Measurements from ENCODE around the gene PTPN14.

The PTPN14 gene

GRCh38 chr1:214445831-214446614 lies 105.4 kb downstream of the PTPN14 start:
- no peak for DNase-seq

GRCh38 chr1:214445199-214445598 lies 106.2 kb downstream of the PTPN14 start:
- Histone ChIP-seq H3K4me3 (ENCODE audit: low read length) (no peak overlapping the region), H3K9ac (ENCODE audit: low read length) (no peak overlapping the region), H3K27me3 (replicated peaks; ENCODE audit: insufficient read depth, low read length) (no peaks in the 10 kb centered on the region; the same call in 1 of the 2 replicates), H3K9me3 (replicated peaks; ENCODE audit: insufficient read depth, low read length) (no peaks in the 10 kb centered on the region), H3K4me2 (ENCODE audit: low read depth, low read length) (no peak overlapping the region), H3K27ac (ENCODE audit: low read length) (no peak overlapping the region), H4K20me1 (ENCODE audit: insufficient read depth, low read length) (no peaks in the 10 kb centered on the region), H3K4me1 (ENCODE audit: low read length) (peaks cover 13% of the 10 kb centered on the region), H3K9me2 (replicated peaks; ENCODE audit: insufficient read depth, low read length) (no peaks in the 10 kb centered on the region), H3K79me2 (ENCODE audit: low read length) (no peaks in the 10 kb centered on the region), H3K36me3 (replicated peaks; ENCODE audit: insufficient read depth, low read length) (no peaks in the 10 kb centered on the region), H2AFZ (ENCODE audit: low read length) (no peak overlapping the region), H3F3A (ENCODE audit: insufficient read depth, low read length) (peaks cover under 1% of the 10 kb centered on the region; the same call in 1 of the 2 replicates)
- no peak for DNase-seq
- TF ChIP-seq CTCF (IDR thresholded peaks at IDR 0.05; ENCODE audit: low read length) (no peak), EZH2 (optimal IDR thresholded peaks at IDR 0.05; ENCODE audit: low read depth, low read length) (no peak), EZH2phosphoT487 (IDR thresholded peaks at IDR 0.05; ENCODE audit: low read length) (no peak)

More at GRCh38 chr1:214445831-214446614, 105.4 kb downstream of the PTPN14 start:
- H3K4me3 ChIP-seq (ENCODE audit: low read length) = no peak overlapping the region
- H2AFZ ChIP-seq (ENCODE audit: low read length) = no peak overlapping the region
- no peak overlapping the region for H3K9ac ChIP-seq (ENCODE audit: low read length)
- no peaks in the 10 kb centered on the region for H3K9me2 ChIP-seq (replicated peaks; ENCODE audit: insufficient read depth, low read length)
- no peaks in the 10 kb centered on the region for H3K9me3 ChIP-seq (replicated peaks; ENCODE audit: insufficient read depth, low read length)
- no peak overlapping the region for H3K4me2 ChIP-seq (ENCODE audit: low read depth, low read length)
- no peaks in the 10 kb centered on the region for H3K79me2 ChIP-seq (ENCODE audit: low read length)
- H3K36me3 ChIP-seq (replicated peaks; ENCODE audit: insufficient read depth, low read length) = no peaks in the 10 kb centered on the region
- no peaks in the 10 kb centered on the region for H3F3A ChIP-seq (ENCODE audit: insufficient read depth, low read length)
- H3K27me3 ChIP-seq (replicated peaks; ENCODE audit: insufficient read depth, low read length) = no peaks in the 10 kb centered on the region; the same call in 1 of the 2 replicates
- H4K20me1 ChIP-seq (ENCODE audit: insufficient read depth, low read length) = no peaks in the 10 kb centered on the region
- TF ChIP-seq CTCF (IDR thresholded peaks at IDR 0.05; ENCODE audit: low read length) (no peak), EZH2 (optimal IDR thresholded peaks at IDR 0.05; ENCODE audit: low read depth, low read length) (no peak), EZH2phosphoT487 (IDR thresholded peaks at IDR 0.05; ENCODE audit: low read length) (no peak)
- H3K4me1 ChIP-seq (ENCODE audit: low read length) = peaks cover 12% of the 10 kb centered on the region; the same call in 1 of the 2 replicates
- no peak overlapping the region for H3K27ac ChIP-seq (ENCODE audit: low read length)

GRCh38 chr1:214444182-214444939 lies 107.0 kb downstream of the PTPN14 start:
- no peak for DNase-seq
- TF ChIP-seq EZH2phosphoT487 (IDR thresholded peaks at IDR 0.05; ENCODE audit: low read length) (no peak), EZH2 (optimal IDR thresholded peaks at IDR 0.05; ENCODE audit: low read depth, low read length) (no peak), CTCF (IDR thresholded peaks at IDR 0.05; ENCODE audit: low read length) (no peak)
- H3K4me2 ChIP-seq (ENCODE audit: low read depth, low read length) = no peak overlapping the region
- no peak overlapping the region for H2AFZ ChIP-seq (ENCODE audit: low read length)
- no peak overlapping the region for H3K4me3 ChIP-seq (ENCODE audit: low read length)
- no peaks in the 10 kb centered on the region for H3K36me3 ChIP-seq (replicated peaks; ENCODE audit: insufficient read depth, low read length)
- no peaks in the 10 kb centered on the region; the same call in 1 of the 2 replicates for H3K27me3 ChIP-seq (replicated peaks; ENCODE audit: insufficient read depth, low read length)
- no peaks in the 10 kb centered on the region for H3K9me2 ChIP-seq (replicated peaks; ENCODE audit: insufficient read depth, low read length)
- H3K4me1 ChIP-seq (ENCODE audit: low read length) = peaks cover 18% of the 10 kb centered on the region
- H3K9ac ChIP-seq (ENCODE audit: low read length) = no peak overlapping the region
- no peaks in the 10 kb centered on the region for H4K20me1 ChIP-seq (ENCODE audit: insufficient read depth, low read length)
- no peaks in the 10 kb centered on the region for H3K79me2 ChIP-seq (ENCODE audit: low read length)
- H3K27ac ChIP-seq (ENCODE audit: low read length) = no peak overlapping the region
- H3F3A ChIP-seq (ENCODE audit: insufficient read depth, low read length) = peaks cover 9% of the 10 kb centered on the region
- H3K9me3 ChIP-seq (replicated peaks; ENCODE audit: insufficient read depth, low read length) = no peaks in the 10 kb centered on the region
